GM19238 (cell line): ENCODE results near the gene SGK2.
"Not testable (repeated sequence)": the region's sequence is repeated elsewhere in the genome, so short reads cannot be mapped to it uniquely, and the experiment has no call there.

Source experiments
- DNase-seq: peaks from one replicate; pipeline ENCODE4 v3.0.0; 2011; ENCODE audit warnings: low spot score; ENCODE audit not compliant: insufficient read length

Gene SGK2

DNA sequence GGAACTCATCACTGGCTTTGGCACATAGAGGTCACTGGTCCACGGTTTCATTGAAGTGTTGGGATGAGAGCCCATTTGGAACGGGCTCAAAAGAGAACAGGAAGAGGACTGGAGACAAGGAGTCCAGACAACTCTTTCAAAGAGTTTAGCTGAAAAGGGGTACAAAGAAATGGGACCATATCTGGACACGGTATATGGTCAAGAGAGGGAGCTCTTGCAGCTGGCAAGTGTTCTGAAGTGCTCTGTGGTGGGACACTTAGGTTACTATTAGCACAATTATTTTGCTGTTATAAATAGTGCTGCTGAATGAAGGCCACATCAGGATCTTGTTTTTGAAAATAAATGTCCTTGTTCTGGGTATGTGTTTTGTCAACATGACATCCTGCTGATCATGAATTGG lies 4.6 kb downstream of the SGK2 start:
- no peak for DNase-seq

GRCh38 chr20:43563991-43564390 lies 5.2 kb downstream of the SGK2 start:
- no peak for DNase-seq

- DNase-seq, result no peak
These were observed 5.6 kb downstream of the SGK2 start for GRCh38 chr20:43564455-43564854.

GRCh38 chr20:43564993-43565757 lies 6.3 kb downstream of the SGK2 start:
- no peak for DNase-seq

- DNase-seq, result no peak
These were observed 6.9 kb downstream of the SGK2 start for GRCh38 chr20:43565758-43566104.

DNA sequence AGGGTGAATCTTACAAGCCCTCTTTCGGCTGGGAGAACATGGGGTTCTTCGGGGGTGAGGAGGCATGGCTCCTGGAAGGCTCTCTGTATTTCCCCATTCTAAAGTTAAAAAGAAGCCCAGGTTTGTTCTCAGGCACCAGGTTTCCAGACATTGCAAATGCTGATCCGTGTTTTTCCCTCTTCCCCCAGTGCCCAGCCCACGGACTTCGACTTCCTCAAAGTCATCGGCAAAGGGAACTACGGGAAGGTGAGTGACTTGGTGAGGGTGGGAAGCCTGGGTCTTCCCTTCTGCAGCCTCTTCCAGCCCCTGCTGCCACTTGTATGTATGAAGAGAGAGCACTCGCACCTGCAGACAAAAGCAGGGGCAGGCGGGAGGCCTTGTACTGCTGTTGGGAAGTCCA lies 8.7 kb downstream of the SGK2 start:
- DNase-seq, result no peak

DNA sequence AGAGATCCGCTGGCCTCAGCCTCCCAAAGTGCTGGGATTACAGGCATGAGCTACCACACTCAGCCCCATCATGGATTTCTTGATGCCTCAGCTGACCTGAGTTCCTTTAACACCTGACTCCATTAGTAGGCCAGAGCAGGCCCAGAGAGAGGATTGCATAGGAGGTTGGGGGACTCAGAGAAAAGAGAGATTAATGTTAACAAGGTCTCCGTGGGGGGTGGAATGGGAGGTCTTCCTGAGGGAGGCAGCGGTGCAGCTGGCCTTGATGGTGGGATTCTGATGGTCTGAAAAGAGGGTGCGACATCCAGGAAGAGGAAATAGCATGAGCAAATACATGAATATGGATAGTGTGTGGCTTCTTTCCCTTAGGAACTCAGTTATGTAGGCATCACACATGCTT lies 9.9 kb downstream of the SGK2 start:
- no peak for DNase-seq

- no peak for DNase-seq
These were observed 10.5 kb downstream of the SGK2 start for GRCh38 chr20:43569282-43569681.

DNA sequence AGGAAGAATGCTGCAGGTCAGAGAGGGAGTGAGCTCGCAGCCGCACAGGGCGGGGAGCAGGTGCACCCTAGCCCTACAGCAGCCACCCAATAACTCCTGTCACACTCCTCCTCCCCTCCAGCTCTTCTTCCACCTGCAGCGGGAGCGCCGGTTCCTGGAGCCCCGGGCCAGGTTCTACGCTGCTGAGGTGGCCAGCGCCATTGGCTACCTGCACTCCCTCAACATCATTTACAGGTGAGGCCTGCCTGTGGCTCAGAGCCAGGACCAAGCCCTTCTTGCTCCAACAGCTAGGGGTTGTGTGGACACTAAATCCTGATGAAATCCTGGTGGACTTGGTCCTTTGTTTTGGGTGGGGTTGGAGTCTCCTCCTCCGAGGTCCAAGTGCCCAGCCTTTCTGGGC lies 11.7 kb downstream of the SGK2 start:
- DNase-seq, result no peak

DNA sequence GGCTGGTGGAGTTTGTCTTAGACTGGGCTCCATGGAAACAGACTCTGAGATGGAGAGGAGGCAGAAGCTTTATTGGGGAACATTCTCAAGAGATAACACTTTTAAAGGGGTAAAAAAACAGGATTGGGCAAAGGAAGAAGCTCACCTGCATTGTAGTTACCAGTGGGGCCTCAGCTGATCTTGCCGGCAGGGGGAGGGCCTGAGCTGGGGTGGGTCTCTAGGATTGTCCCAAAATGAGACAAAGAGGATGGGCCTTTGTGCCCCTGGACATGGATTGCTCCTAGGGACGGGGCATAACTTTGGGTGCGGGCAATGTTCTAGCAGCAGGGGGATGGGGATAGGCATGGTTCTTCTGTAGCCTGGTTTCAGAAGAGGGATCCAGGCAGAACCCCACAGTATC lies 12.5 kb downstream of the SGK2 start:
- no peak for DNase-seq

DNA sequence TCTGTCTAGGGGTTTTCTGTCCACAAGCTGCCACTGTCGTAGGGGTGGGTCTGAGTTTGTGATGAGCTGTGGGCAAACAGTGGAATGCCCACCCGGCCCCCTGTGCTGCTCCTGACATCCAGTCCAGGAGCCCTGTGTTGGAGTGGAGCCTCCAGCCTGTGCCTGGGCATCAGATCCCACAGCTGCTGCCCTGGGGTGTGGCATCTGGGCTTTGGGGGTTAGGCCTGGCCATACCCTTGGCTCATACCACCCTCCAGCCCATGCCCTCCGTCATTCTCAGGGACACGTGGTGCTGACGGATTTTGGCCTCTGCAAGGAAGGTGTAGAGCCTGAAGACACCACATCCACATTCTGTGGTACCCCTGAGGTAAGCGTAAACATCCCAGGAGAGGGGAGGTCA lies 12.9 kb downstream of the SGK2 start:
- no peak for DNase-seq

DNA sequence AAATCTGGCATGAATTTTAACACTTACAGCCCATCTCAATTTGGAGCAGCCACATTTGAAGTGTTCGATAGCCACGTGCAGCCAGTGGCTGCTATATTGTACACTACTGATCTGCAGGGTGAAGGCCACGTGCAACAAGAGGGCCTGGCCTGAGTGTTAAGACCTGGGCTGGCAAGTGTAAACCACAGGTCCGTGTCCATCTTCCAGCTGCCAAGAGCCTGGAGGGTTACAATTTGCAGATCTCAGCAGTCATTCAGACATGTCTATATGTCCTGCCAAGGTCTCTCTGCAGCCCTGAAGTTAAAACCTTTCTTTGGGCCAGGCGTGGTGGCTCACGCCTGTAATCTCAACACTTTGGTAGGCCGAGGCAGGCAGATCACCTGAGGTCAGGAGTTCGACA lies 14.1 kb downstream of the SGK2 start:
- DNase-seq, result no peak

DNA sequence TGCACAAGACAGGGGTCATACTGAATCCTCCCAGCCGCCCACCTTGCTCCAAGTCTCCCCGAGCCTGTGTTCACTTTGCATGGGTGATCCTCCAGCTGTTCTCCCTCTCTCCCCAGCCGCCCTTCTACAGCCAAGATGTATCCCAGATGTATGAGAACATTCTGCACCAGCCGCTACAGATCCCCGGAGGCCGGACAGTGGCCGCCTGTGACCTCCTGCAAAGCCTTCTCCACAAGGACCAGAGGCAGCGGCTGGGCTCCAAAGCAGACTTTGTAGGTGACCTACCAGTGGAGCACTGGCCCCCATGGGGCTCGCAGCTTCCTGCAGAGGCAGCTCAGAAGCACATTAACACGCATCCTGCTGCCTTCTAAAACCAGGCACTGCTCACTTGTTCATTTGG lies 17.3 kb downstream of the SGK2 start:
- DNase-seq, result no peak

- no peak for DNase-seq
These were observed 21.3 kb downstream of the SGK2 start for GRCh38 chr20:43579861-43580793.

GRCh38 chr20:43583133-43583864 lies 24.5 kb downstream of the SGK2 start:
- DNase-seq, result no peak

- no peak for DNase-seq
These were observed 25.2 kb downstream of the SGK2 start for GRCh38 chr20:43583982-43584432.

DNA sequence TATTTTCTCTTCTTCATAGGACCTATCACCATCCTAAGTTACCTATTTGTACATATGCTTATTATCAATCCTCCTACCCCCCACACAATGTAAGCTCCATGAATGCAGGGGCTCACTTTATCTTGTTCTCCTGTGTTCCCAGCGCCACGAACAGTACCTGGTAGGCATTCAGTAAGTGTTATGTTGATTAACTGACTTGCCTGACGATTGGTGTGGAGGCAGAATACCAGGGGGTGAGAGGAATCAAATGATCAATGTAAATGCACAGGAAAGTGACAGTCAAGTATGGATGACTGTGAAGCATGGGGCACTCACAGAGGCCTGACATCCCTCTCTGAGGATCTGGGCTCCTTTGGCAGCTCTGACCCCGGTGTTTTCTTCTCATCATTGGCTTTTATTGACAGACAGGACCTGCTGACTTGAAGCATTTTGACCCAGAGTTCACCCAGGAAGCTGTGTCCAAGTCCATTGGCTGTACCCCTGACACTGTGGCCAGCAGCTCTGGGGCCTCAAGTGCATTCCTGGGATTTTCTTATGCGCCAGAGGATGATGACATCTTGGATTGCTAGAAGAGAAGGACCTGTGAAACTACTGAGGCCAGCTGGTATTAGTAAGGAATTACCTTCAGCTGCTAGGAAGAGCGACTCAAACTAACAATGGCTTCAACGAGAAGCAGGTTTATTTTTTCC lies 25.8 kb downstream of the SGK2 start:
- no peak for DNase-seq

GRCh38 chr20:43586641-43587040 lies 27.8 kb downstream of the SGK2 start:
- no peak for DNase-seq

- DNase-seq, result not testable (repeated sequence)
These were observed 29.7 kb downstream of the SGK2 start for GRCh38 chr20:43588526-43588925.

DNA sequence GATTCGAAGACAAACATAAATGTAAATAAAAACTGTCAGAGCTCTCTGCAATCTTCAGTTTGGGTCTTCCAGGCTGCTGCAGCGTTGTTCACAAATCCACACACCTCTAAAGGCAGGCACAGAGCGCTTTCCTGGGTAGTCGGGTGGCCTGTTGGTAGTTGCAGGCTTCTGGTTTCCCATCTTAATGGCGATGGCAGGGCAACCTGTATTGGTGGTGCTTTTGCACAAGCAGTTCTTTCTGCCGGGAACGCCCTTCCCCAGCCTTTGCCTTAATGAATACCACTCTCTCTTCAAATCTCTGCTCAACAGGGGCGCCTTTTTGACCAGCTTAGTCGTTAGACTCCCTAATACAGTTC lies 31.2 kb downstream of the SGK2 start:
- no peak for DNase-seq
